Upper lobe of left lung (tissue), 6 donors: ENCODE results near the gene FEM1B. TPM values are rescaled to one million over a fixed set of nuclear protein-coding genes. Genes with fewer than 3 reads are reported as not detected.

Experiments used
- ATAC-seq, 2 donors: fragments of 200-7000 bp; cut with Tn5 transposase; one replicate each; pipeline ENCODE4 v1.9.1; 2022; ENCODE audit warnings: mild to moderate bottlenecking in 2 of 2, moderate library complexity in 2 of 2; ENCODE audit not compliant: low FRiP score in 2 of 2
- DNase-seq, 2 donors: peaks; one replicate each; pipeline ENCODE4 v3.0.0-alpha.2; 2019 to 2020
- H3K27ac ChIP-seq, 4 donors: fragments of 200-600 bp; sonication (generic); one replicate each; pipeline ENCODE4 v1.5.1; 2016 to 2019
- H3K27me3 ChIP-seq, 4 donors: fragments of 200-600 bp; sonication (generic); one replicate each; pipeline ENCODE4 v1.5.1; 2017 to 2019
- H3K36me3 ChIP-seq, 4 donors: fragments of 200-600 bp; sonication (generic); one replicate each; pipeline ENCODE4 v1.5.1; 2016 to 2019
- H3K4me1 ChIP-seq, 4 donors: fragments of 200-600 bp; sonication (generic); one replicate each; pipeline ENCODE4 v1.5.1; 2018 to 2019
- H3K4me3 ChIP-seq, 4 donors: fragments of 200-600 bp; sonication (generic); one replicate each; pipeline ENCODE4 v1.5.1; 2017 to 2019; ENCODE audit warnings: mild to moderate bottlenecking in 2 of 4, moderate library complexity in 1 of 4
- H3K9me3 ChIP-seq, 4 donors: fragments of 200-600 bp; sonication (generic); one replicate each; pipeline ENCODE4 v1.5.1; 2018 to 2019
- CTCF ChIP-seq, 6 experiments: fragments of 450-650 bp in 4 of 6; fragments of 200-600 bp in 2 of 6; sonication (generic) in 2 of 6; IDR thresholded peaks; one replicate each; pipeline ENCODE4 v1.5.1; 2016 to 2019; ENCODE audit warnings: antibody characterized with exemption in 6 of 6
- EP300 ChIP-seq, 4 donors: sonication (generic); formaldehyde crosslinking; IDR thresholded peaks; one replicate each; pipeline ENCODE4 v1.5.1; 2017; ENCODE audit warnings: antibody characterized with exemption in 4 of 4, control low read depth in 2 of 4
- POLR2A ChIP-seq, 4 donors: fragments of 450-650 bp; IDR thresholded peaks; one replicate each; pipeline ENCODE4 v1.5.1; 2016 to 2017; ENCODE audit warnings: antibody characterized with exemption in 4 of 4, mild to moderate bottlenecking in 2 of 4
- POLR2AphosphoS5 ChIP-seq, 2 donors: sonication (generic); formaldehyde crosslinking; IDR thresholded peaks; one replicate each; pipeline ENCODE4 v1.5.1; 2017; ENCODE audit warnings: antibody characterized with exemption in 2 of 2
- WGBS, 2 donors: methylation state at CpG; one replicate each; pipeline ENCODE4 v1.1.5; 2017 to 2018; 5-methylcytosine and 5-hydroxymethylcytosine counted together
- total RNA-seq, 6 donors: library from RNA; depleted of rRNA in 4 of 6; stranded (reverse); fragments of >200 nt in 4 of 6; gene quantifications; one replicate each; pipeline versions ENCODE4 v1.1.0 to v1.2.1, GENCODE V29; 2016 to 2021
- donor health status: DM: no; HTN: no; CAD: no; lungs with moderate emphysema.
- donor health status: DM: no; HTN: yes; CAD: no; lungs with severe emphysema.

Gene FEM1B
- total RNA-seq, 6 donors from 2014 or later = 16.0 to 58.8 (median 36.9) TPM

GRCh38 chr15:68300115-68300940, 22.8 kb downstream of the FEM1B start:
- Histone ChIP-seq H3K27ac (peak overlapping the region in 2 of 4 donors; percentile 57 to 64), H3K4me1 (peaks cover 8 to 30% (median 17%) of the 10 kb centered on the region in 4 donors), H3K36me3 (no peaks in the 10 kb centered on the region), H3K9me3 (no peaks in the 10 kb centered on the region), H3K27me3 (no peaks in the 10 kb centered on the region), H3K4me3 (no peak overlapping the region)
- TF ChIP-seq POLR2A (IDR thresholded peaks at IDR 0.05) = no peak
- no peak for TF ChIP-seq POLR2AphosphoS5 (IDR thresholded peaks at IDR 0.05)
- no peak for TF ChIP-seq CTCF (IDR thresholded peaks at IDR 0.05)
- no peak for TF ChIP-seq EP300 (IDR thresholded peaks at IDR 0.05)
- DNase-seq = no peak
- ATAC-seq = no peak
- WGBS, 2 donors = 83 to 89% methylated on average over 6 of the region's 6 CpGs

GRCh38 chr15:68301301-68301700, 23.8 kb downstream of the FEM1B start:
- ATAC-seq (no peak), DNase-seq (no peak)
- TF ChIP-seq EP300 (IDR thresholded peaks at IDR 0.05) = no peak
- no peak for TF ChIP-seq POLR2AphosphoS5 (IDR thresholded peaks at IDR 0.05)
- no peak for TF ChIP-seq CTCF (IDR thresholded peaks at IDR 0.05)
- TF ChIP-seq POLR2A (IDR thresholded peaks at IDR 0.05) = no peak
- WGBS, 2 donors = 91 to 92% methylated on average over 8 of the region's 8 CpGs
- no peak overlapping the region for H3K27ac ChIP-seq
- H3K9me3 ChIP-seq = no peaks in the 10 kb centered on the region
- H3K27me3 ChIP-seq = no peaks in the 10 kb centered on the region
- H3K4me3 ChIP-seq = no peak overlapping the region
- peaks cover 8 to 28% (median 15%) of the 10 kb centered on the region in 4 donors for H3K4me1 ChIP-seq
- no peaks in the 10 kb centered on the region for H3K36me3 ChIP-seq

- Histone ChIP-seq H3K4me3 (no peak overlapping the region), H3K9me3 (no peaks in the 10 kb centered on the region), H3K27me3 (no peaks in the 10 kb centered on the region), H3K4me1 (peaks cover 8 to 31% (median 16%) of the 10 kb centered on the region in 4 donors), H3K27ac (no peak overlapping the region), H3K36me3 (no peaks in the 10 kb centered on the region)
- no peak for DNase-seq
- no peak for ATAC-seq
- 86 to 96% methylated on average over 4 to 6 of the region's 6 CpGs for WGBS, 2 donors
- TF ChIP-seq CTCF (IDR thresholded peaks at IDR 0.05) (no peak), EP300 (IDR thresholded peaks at IDR 0.05) (no peak), POLR2A (IDR thresholded peaks at IDR 0.05) (no peak), POLR2AphosphoS5 (IDR thresholded peaks at IDR 0.05) (no peak)
Measured at GRCh38 chr15:68302729-68303128, 25.2 kb downstream of the FEM1B start.

GRCh38 chr15:68303134-68303533, 25.6 kb downstream of the FEM1B start:
- TF ChIP-seq EP300 (IDR thresholded peaks at IDR 0.05) = no peak
- no peak for TF ChIP-seq POLR2A (IDR thresholded peaks at IDR 0.05)
- no peak for TF ChIP-seq CTCF (IDR thresholded peaks at IDR 0.05)
- TF ChIP-seq POLR2AphosphoS5 (IDR thresholded peaks at IDR 0.05) = no peak
- ATAC-seq (no peak), DNase-seq (no peak)
- no peaks in the 10 kb centered on the region for H3K27me3 ChIP-seq
- H3K4me1 ChIP-seq = peaks cover 8 to 30% (median 16%) of the 10 kb centered on the region in 4 donors
- 50 to 84% methylated on average over 2 of the region's 2 CpGs for WGBS, 2 donors
- H3K27ac ChIP-seq = no peak overlapping the region
- no peaks in the 10 kb centered on the region for H3K36me3 ChIP-seq
- no peaks in the 10 kb centered on the region for H3K9me3 ChIP-seq
- H3K4me3 ChIP-seq = no peak overlapping the region
